ENCODE measurements around the gene CYS1. TPM values are rescaled to one million over a fixed set of nuclear protein-coding genes. Genes with fewer than 3 reads are reported as not detected.

CYS1 gene
- total RNA-seq, 3 donors from 2014 or later (not counting 1 experiment from before 2014, with no cell fraction given): not detected

DNA sequence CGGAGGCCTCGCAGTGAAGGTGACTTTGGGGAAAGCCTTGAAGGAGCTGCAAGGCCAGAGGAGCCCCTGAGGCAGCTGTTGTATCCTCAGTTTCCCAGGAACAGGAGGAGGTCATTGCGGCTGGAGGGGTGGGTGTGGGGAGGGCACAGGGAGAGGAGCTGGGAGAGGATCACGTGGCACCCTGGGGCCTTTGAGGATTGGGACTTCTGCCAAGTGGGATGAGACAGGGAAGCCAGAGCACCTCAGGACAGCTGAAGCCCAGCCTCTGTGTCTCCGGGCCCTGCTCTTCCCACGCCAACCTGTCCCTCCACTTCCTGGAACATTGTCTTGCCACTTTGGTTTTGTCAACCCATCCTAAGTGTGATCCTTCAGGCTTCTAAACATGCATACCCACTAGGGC, 23.0 kb upstream of the CYS1 start:
- WGBS (ENCODE audit: insufficient coverage): 90% methylated on average over 6 of the region's 6 CpGs
- Mint-ChIP-seq H3K9me3 (peaks cover 3 to 4% of the 10 kb centered on the region in 2 donors), H3K36me3 (peaks cover 7% of the 10 kb centered on the region), H3K27ac (no peak overlapping the region), H3K4me3 (no peak overlapping the region), H3K4me1 (no peaks in the 10 kb centered on the region), H3K27me3 (ENCODE audit: low read depth in 2 of 2) (no peaks in the 10 kb centered on the region)
- H3K27ac ChIP-seq (ENCODE audit: low read length): no peak overlapping the region
- H3K9me3 ChIP-seq (ENCODE audit: control insufficient read depth, insufficient read depth, low read length): no peaks in the 10 kb centered on the region
- H3K4me1 ChIP-seq (ENCODE audit: control insufficient read depth, insufficient read depth, low read length): no peaks in the 10 kb centered on the region
- ATAC-seq (no peak), DNase-seq (no peak)
- no peaks in the 10 kb centered on the region for H3K27me3 ChIP-seq (ENCODE audit: control insufficient read depth, insufficient read depth, low read length)
- H3K36me3 ChIP-seq (ENCODE audit: control insufficient read depth, insufficient read depth, low read length): no peaks in the 10 kb centered on the region
- intact Hi-C loops (cut with micrococcal nuclease): no loop called here
- TF ChIP-seq, protein P1, sequence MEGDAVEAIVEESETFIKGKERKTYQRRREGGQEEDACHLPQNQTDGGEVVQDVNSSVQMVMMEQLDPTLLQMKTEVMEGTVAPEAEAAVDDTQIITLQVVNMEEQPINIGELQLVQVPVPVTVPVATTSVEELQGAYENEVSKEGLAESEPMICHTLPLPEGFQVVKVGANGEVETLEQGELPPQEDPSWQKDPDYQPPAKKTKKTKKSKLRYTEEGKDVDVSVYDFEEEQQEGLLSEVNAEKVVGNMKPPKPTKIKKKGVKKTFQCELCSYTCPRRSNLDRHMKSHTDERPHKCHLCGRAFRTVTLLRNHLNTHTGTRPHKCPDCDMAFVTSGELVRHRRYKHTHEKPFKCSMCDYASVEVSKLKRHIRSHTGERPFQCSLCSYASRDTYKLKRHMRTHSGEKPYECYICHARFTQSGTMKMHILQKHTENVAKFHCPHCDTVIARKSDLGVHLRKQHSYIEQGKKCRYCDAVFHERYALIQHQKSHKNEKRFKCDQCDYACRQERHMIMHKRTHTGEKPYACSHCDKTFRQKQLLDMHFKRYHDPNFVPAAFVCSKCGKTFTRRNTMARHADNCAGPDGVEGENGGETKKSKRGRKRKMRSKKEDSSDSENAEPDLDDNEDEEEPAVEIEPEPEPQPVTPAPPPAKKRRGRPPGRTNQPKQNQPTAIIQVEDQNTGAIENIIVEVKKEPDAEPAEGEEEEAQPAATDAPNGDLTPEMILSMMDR (IDR thresholded peaks at IDR 0.05): no peak
- H3K4me3 ChIP-seq (ENCODE audit: low read length): no peak overlapping the region

DNA sequence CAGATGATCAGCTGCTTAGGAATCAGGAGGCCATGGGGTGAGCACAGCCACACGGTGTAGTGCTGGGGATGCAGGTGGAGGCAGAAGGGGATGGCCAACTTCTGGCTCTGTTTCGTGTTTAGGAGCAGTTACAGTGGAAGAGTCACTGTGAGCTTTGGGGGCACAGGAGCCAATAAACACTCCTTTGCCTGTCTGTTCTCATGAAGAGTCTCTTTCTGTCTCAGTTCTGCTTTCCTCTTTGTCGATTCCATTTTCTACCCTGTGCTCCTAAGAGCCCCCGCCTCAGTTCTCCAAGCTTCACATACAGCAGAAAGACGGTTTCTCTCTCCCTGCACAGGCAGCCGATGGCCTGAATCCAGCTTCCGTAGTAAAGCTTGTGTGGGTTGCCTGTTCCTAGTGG, 21.3 kb upstream of the CYS1 start:
- Histone ChIP-seq H3K27me3 (ENCODE audit: control insufficient read depth, insufficient read depth, low read length) (no peaks in the 10 kb centered on the region), H3K4me1 (ENCODE audit: control insufficient read depth, insufficient read depth, low read length) (no peaks in the 10 kb centered on the region), H3K36me3 (ENCODE audit: control insufficient read depth, insufficient read depth, low read length) (no peaks in the 10 kb centered on the region), H3K9me3 (ENCODE audit: control insufficient read depth, insufficient read depth, low read length) (no peaks in the 10 kb centered on the region), H3K27ac (ENCODE audit: low read length) (no peak overlapping the region), H3K4me3 (ENCODE audit: low read length) (no peak overlapping the region)
- ATAC-seq (no peak), DNase-seq (no peak)
- intact Hi-C loops (cut with micrococcal nuclease): no loop called here
- Mint-ChIP-seq H3K36me3 (no peaks in the 10 kb centered on the region), H3K4me3 (no peak overlapping the region), H3K27ac (no peak overlapping the region), H3K27me3 (ENCODE audit: low read depth in 2 of 2) (no peaks in the 10 kb centered on the region), H3K4me1 (peaks cover 0 to 7% of the 10 kb centered on the region in 2 donors), H3K9me3 (no peaks in the 10 kb centered on the region)
- WGBS (ENCODE audit: insufficient coverage): 72% methylated on average over 6 of the region's 7 CpGs
- TF ChIP-seq, protein P1 (IDR thresholded peaks at IDR 0.05): no peak

DNA sequence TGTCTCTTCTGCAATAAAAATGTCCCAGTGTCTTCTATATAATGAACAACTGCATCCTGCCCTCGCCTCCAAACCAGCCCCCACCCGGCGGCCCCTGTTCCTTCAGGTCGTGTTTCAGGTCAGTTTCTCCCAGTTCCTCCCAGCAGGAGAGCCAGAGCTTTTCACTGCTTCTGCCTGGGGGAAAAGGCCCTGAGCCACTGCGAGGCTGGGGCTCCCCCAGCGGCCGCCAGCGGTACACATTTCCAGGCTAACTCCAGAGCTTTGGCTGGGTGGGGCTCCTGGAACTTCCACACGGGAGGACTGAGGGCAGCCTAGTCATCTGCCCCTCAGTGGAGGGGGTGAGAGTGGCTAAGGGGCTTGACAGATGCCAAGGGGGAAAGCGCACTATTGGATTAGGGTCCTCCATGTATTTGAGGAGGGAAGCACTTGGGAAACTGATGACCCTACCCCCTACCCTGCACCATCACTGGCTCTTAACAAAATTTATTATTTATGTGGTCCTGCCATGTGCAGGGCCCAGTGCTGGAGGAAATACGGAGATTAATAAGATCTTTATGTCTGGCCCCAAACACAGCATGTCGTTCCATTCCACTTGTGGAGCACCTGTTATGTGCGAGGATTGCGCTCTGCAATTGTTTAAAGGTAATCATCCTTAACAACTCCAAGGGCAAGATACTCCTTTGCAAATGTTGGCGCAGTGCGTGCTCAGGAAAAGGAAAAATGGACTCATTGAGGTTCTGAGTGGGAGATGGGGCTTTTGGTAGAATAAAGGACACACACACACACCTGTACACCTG, 17.3 kb upstream of the CYS1 start:
- TF ChIP-seq, protein P1 (IDR thresholded peaks at IDR 0.05): peak; percentile 77
- no peak overlapping the region for H3K4me3 ChIP-seq (ENCODE audit: low read length)
- no peaks in the 10 kb centered on the region for H3K4me1 ChIP-seq (ENCODE audit: control insufficient read depth, insufficient read depth, low read length)
- intact Hi-C loops (cut with micrococcal nuclease): loop anchor here (1.0 kb wide), 1 partner anchor 25 kb away; no protein-coding TSS in a partner anchor
- WGBS (ENCODE audit: insufficient coverage): 33% methylated on average over 13 of the region's 16 CpGs
- peak; percentile 27 to 60 for DNase-seq
- Mint-ChIP-seq H3K27me3 (ENCODE audit: low read depth in 2 of 2) (peaks cover 9 to 13% of the 10 kb centered on the region in 2 donors), H3K4me3 (no peak overlapping the region), H3K36me3 (no peaks in the 10 kb centered on the region), H3K9me3 (no peaks in the 10 kb centered on the region), H3K27ac (no peak overlapping the region), H3K4me1 (peaks cover 1 to 7% of the 10 kb centered on the region in 2 donors)
- H3K36me3 ChIP-seq (ENCODE audit: control insufficient read depth, insufficient read depth, low read length): no peaks in the 10 kb centered on the region
- peaks cover 7% of the 10 kb centered on the region for H3K27me3 ChIP-seq (ENCODE audit: control insufficient read depth, insufficient read depth, low read length)
- ATAC-seq: peak; percentile 60 to 79 (median 72)
- H3K27ac ChIP-seq (ENCODE audit: low read length): no peak overlapping the region
- H3K9me3 ChIP-seq (ENCODE audit: control insufficient read depth, insufficient read depth, low read length): peaks cover under 1% of the 10 kb centered on the region
